Neural cell (in vitro differentiated cells): ENCODE results near the gene PIP4P1.

Experiments used
- EP300 ChIP-seq: fragments of 450-650 bp; conservative IDR thresholded peaks from 2 replicates; pipeline ENCODE4 v1.6.1; 2014; ENCODE audit warnings: antibody characterized with exemption, mild to moderate bottlenecking, moderate library complexity; ENCODE audit not compliant: poor library complexity, severe bottlenecking
- EZH2 ChIP-seq: fragments of 200-600, 300-800 bp; shearing (Covaris generic), sonication (generic); IDR thresholded peaks from 2 replicates; pipeline ENCODE4 v1.6.1; 2014; ENCODE audit warnings: antibody characterized with exemption, low read length, borderline replicate concordance, mild to moderate bottlenecking; ENCODE audit not compliant: insufficient read depth, poor library complexity, severe bottlenecking
- POLR2AphosphoS5 ChIP-seq: IDR thresholded peaks from 2 replicates; pipeline ENCODE4 v1.6.1; 2012
- TF ChIP-seq, protein P1 (sequence below): fragments of 450-650 bp; IDR thresholded peaks from 2 replicates; pipeline ENCODE4 v1.5.1; 2014; ENCODE audit warnings: antibody characterized with exemption, mild to moderate bottlenecking, moderate library complexity; ENCODE audit not compliant: poor library complexity, severe bottlenecking

DNA sequence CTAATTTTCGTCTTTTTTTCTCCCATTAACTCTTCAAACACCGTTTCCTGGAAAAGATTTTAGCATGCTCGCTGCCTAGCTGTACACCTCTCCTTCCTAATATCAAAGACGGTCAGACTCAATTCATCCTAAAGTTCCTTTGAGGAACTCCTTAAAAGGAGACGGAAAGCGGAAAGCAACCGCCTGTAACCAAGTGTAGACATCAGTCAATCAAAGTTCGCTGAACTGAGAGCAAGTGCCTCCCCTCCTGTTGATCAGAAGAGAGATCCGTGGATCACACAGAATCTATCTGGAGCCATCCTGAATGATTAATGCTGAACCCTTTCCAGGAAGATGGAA, 47.5 kb downstream of the PIP4P1 start:
- TF ChIP-seq, protein P1, sequence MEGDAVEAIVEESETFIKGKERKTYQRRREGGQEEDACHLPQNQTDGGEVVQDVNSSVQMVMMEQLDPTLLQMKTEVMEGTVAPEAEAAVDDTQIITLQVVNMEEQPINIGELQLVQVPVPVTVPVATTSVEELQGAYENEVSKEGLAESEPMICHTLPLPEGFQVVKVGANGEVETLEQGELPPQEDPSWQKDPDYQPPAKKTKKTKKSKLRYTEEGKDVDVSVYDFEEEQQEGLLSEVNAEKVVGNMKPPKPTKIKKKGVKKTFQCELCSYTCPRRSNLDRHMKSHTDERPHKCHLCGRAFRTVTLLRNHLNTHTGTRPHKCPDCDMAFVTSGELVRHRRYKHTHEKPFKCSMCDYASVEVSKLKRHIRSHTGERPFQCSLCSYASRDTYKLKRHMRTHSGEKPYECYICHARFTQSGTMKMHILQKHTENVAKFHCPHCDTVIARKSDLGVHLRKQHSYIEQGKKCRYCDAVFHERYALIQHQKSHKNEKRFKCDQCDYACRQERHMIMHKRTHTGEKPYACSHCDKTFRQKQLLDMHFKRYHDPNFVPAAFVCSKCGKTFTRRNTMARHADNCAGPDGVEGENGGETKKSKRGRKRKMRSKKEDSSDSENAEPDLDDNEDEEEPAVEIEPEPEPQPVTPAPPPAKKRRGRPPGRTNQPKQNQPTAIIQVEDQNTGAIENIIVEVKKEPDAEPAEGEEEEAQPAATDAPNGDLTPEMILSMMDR = no peak
- TF ChIP-seq EP300 (no peak), POLR2AphosphoS5 (no peak), EZH2 (no peak)
